ENCODE results near the gene TAF7L. TPM values are rescaled to one million over a fixed set of nuclear protein-coding genes. Genes with fewer than 3 reads are reported as not detected.

Gene TAF7L
- total RNA-seq, 1 experiment from 2014 or later = not detected

GRCh38 chrX:101260435-101260834 lies 30.7 kb downstream of the TAF7L start:
- H2BK120ac ChIP-seq (ENCODE audit: low read depth, low read length, poor library complexity, severe bottlenecking) = no peak overlapping the region
- no CpG with 5 or more reads among the region's 4 CpGs for WGBS (ENCODE audit: extremely low coverage, insufficient read length, low lambda C conversion rate)
- no peak overlapping the region for H3K27ac ChIP-seq (ENCODE audit: insufficient read length, low read depth, low read length)
- H4K5ac ChIP-seq (ENCODE audit: insufficient read length, low read depth, low read length) = no peak overlapping the region
- H2AK5ac ChIP-seq (ENCODE audit: insufficient read length, low read length) = no peak overlapping the region
- H2BK12ac ChIP-seq (ENCODE audit: insufficient read length, low read depth, low read length) = no peak overlapping the region
- TF ChIP-seq CTCF (conservative IDR thresholded peaks at IDR 0.05) = peak; percentile 53; the same call in 2 of the 3 replicates
- no peak overlapping the region for H3K9ac ChIP-seq (ENCODE audit: extremely low read depth, insufficient read length, low read length)
- H3T11ph ChIP-seq (ENCODE audit: low read length) = no peak overlapping the region
- Mint-ChIP-seq H3K27ac (no peak overlapping the region; a peak in 1 of 7 replicates), H3K4me1 (no peaks in the 10 kb centered on the region), H3K9me3 (peaks cover 63 to 71% of the 10 kb centered on the region in 2 experiments), H3K27me3 (ENCODE audit: low read depth) (peaks cover 2% of the 10 kb centered on the region; the same call in 1 of the 2 replicates), H3K4me3 (no peak overlapping the region), H3K36me3 (ENCODE audit: insufficient read depth in 1 of 3, low read depth in 3 of 3) (peaks cover 0 to 4% (median 2%) of the 10 kb centered on the region in 3 experiments; a peak in 2 of 7 replicates)
- H4K20me1 ChIP-seq (ENCODE audit: control insufficient read depth, insufficient read depth, insufficient read length) = no peaks in the 10 kb centered on the region
- no peaks in the 10 kb centered on the region for H3K27me3 ChIP-seq (ENCODE audit: insufficient read depth, low read length)
- H4K8ac ChIP-seq (replicated peaks; ENCODE audit: insufficient read length, low read depth, low read length) = no peak overlapping the region
- no peak overlapping the region for H3K14ac ChIP-seq (ENCODE audit: insufficient read depth, low read length)
- H3K4ac ChIP-seq (ENCODE audit: low read depth, low read length) = no peak overlapping the region
- H3K18ac ChIP-seq (ENCODE audit: insufficient read length, low read depth, low read length) = no peak overlapping the region
- DNase-seq = peak; percentile 39
- H3K4me2 ChIP-seq (ENCODE audit: insufficient read depth, insufficient read length, low read length) = no peak overlapping the region
- H2BK5ac ChIP-seq (ENCODE audit: insufficient read length, low read length) = no peak overlapping the region
- H3K23me2 ChIP-seq (ENCODE audit: insufficient read length, low read depth, low read length, poor library complexity, severe bottlenecking) = no peaks in the 10 kb centered on the region
- no peaks in the 10 kb centered on the region for H3K79me2 ChIP-seq (ENCODE audit: insufficient read depth, low read length)
- no peaks in the 10 kb centered on the region for H3K79me1 ChIP-seq (ENCODE audit: insufficient read depth, low read depth, low read length, poor library complexity, severe bottlenecking)
- no peaks in the 10 kb centered on the region for H3K4me1 ChIP-seq (ENCODE audit: insufficient read depth, low read length)
- H3K9me3 ChIP-seq (ENCODE audit: control insufficient read depth, low read depth, low read length) = peaks cover 57% of the 10 kb centered on the region
- no peak overlapping the region for H3K23ac ChIP-seq (ENCODE audit: insufficient read length, low read depth, low read length)
- H2BK20ac ChIP-seq (ENCODE audit: low read depth, low read length, poor library complexity, severe bottlenecking) = no peak overlapping the region
- no peak overlapping the region for H4K91ac ChIP-seq (ENCODE audit: insufficient read length, low read depth, low read length)
- H3K56ac ChIP-seq (ENCODE audit: insufficient read length, low read depth, low read length) = no peak overlapping the region
- no peak overlapping the region for H2AFZ ChIP-seq (ENCODE audit: low read length)
- no peak overlapping the region for H2BK15ac ChIP-seq (ENCODE audit: low read depth, low read length)
